Fibroblast of skin of left quadriceps (primary cell): ENCODE data around the gene PHAX.
A peak's percentile ranks its signal among the peaks of the same experiment; 100 is the strongest.
"Not testable (repeated sequence)": the region's sequence is repeated elsewhere in the genome, so short reads cannot be mapped to it uniquely, and the experiment has no call there.

Experiments
- DNase-seq, 2 experiments: peaks; one replicate each; pipeline ENCODE4 v3.0.0-alpha.2; 2013; ENCODE audit warnings: low read depth in 2 of 2

PHAX gene

GRCh38 chr5:126656401-126657007 lies 55.8 kb downstream of the PHAX start:
- peak in 1 of 2 experiments; percentile 13 for DNase-seq

GRCh38 chr5:126658561-126658960 lies 57.8 kb downstream of the PHAX start:
- DNase-seq: peak in 1 of 2 experiments; percentile 11

- DNase-seq: no peak
Measured at GRCh38 chr5:126659805-126660482, 59.2 kb downstream of the PHAX start.

- DNase-seq: no peak
Measured at GRCh38 chr5:126664586-126664985, 63.8 kb downstream of the PHAX start.

- not testable (repeated sequence) for DNase-seq
Measured at GRCh38 chr5:126670109-126670508, 69.4 kb downstream of the PHAX start.

- DNase-seq: not testable (repeated sequence)
Measured at GRCh38 chr5:126671681-126672080, 70.9 kb downstream of the PHAX start.

GRCh38 chr5:126673477-126673876 lies 72.7 kb downstream of the PHAX start:
- no peak for DNase-seq

GRCh38 chr5:126674145-126674544 lies 73.4 kb downstream of the PHAX start:
- DNase-seq: no peak

GRCh38 chr5:126675338-126675737 lies 74.6 kb downstream of the PHAX start:
- DNase-seq: no peak

- peak; percentile 25 to 35 for DNase-seq
Measured at GRCh38 chr5:126676195-126676624, 75.5 kb downstream of the PHAX start.
